OCI-LY1 (cell line): ENCODE data around the gene GTF3C1.

ENCODE experiments used
- H2AFZ ChIP-seq: fragments of 200-600 bp; sonication (generic), shearing (Covaris generic); 2 replicates; pipeline ENCODE4 v1.6.0; 2014; ENCODE audit warnings: antibody characterized with exemption, mild to moderate bottlenecking, low read length
- H3F3A ChIP-seq: fragments of 200-600 bp; sonication (generic), shearing (Covaris generic); 2 replicates; pipeline ENCODE4 v1.6.0; 2014; ENCODE audit warnings: mild to moderate bottlenecking, antibody characterized with exemption, low read length, moderate library complexity; ENCODE audit not compliant: insufficient read depth
- H3K27ac ChIP-seq: fragments of 200-600 bp; sonication (generic); 2 replicates; pipeline ENCODE4 v1.5.1; 2014; ENCODE audit warnings: low read length, mixed run types, mild to moderate bottlenecking, low read depth; ENCODE audit not compliant: poor library complexity, severe bottlenecking
- H3K27me3 ChIP-seq: fragments of 200-600 bp; sonication (generic); 2 replicates; pipeline ENCODE4 v1.6.0; 2014; ENCODE audit warnings: antibody characterized with exemption, mild to moderate bottlenecking, low read length, moderate library complexity; ENCODE audit not compliant: insufficient read depth
- H3K36me3 ChIP-seq: fragments of 200-600 bp; sonication (generic); 2 replicates; pipeline ENCODE4 v1.6.1; 2014; ENCODE audit warnings: mild to moderate bottlenecking, antibody characterized with exemption, low read length, moderate library complexity, mixed read lengths; ENCODE audit not compliant: insufficient read depth
- H3K4me1 ChIP-seq: fragments of 200-600 bp; sonication (generic); 2 replicates; pipeline ENCODE4 v1.5.1; 2014; ENCODE audit warnings: mild to moderate bottlenecking, low read length, moderate library complexity; ENCODE audit not compliant: insufficient read depth, severe bottlenecking
- H3K4me2 ChIP-seq: fragments of 200-600 bp; sonication (generic), shearing (Covaris generic); 2 replicates; pipeline ENCODE4 v1.6.1; 2014; ENCODE audit warnings: low read length
- H3K4me3 ChIP-seq: fragments of 200-600 bp; sonication (generic); 2 replicates; pipeline ENCODE4 v1.5.1; 2014; ENCODE audit warnings: low read length, low read depth, mild to moderate bottlenecking, mixed read lengths; ENCODE audit not compliant: poor library complexity, severe bottlenecking
- H3K79me2 ChIP-seq: fragments of 200-600 bp; shearing (Covaris generic); 2 replicates; pipeline ENCODE4 v1.6.1; 2016; ENCODE audit warnings: mixed run types, low read length, mixed read lengths; ENCODE audit not compliant: insufficient read depth
- H3K9ac ChIP-seq: fragments of 200-600 bp; sonication (generic), shearing (Covaris generic); 2 replicates; pipeline ENCODE4 v1.6.1; 2014; ENCODE audit warnings: mild to moderate bottlenecking, low read length, mixed read lengths
- H3K9me2 ChIP-seq: fragments of 200-600 bp; sonication (generic), shearing (Covaris generic); 2 replicates; pipeline ENCODE4 v1.6.1; 2014; ENCODE audit warnings: low read depth, mild to moderate bottlenecking, low read length, mixed read lengths
- H3K9me3 ChIP-seq: fragments of 200-600 bp; shearing (Covaris generic); 2 replicates; pipeline ENCODE4 v1.6.1; 2014; ENCODE audit warnings: low read length, mixed read lengths
- H4K20me1 ChIP-seq: fragments of 200-600 bp; sonication (generic), shearing (Covaris generic); 2 replicates; pipeline ENCODE4 v1.6.0; 2016; ENCODE audit warnings: mild to moderate bottlenecking, low read length; ENCODE audit not compliant: insufficient read depth
- CTCF ChIP-seq: fragments of 200-600 bp; sonication (generic), shearing (Covaris generic); IDR thresholded peaks from 2 replicates; pipeline ENCODE4 v1.5.1; 2017; ENCODE audit warnings: mild to moderate bottlenecking, antibody characterized with exemption, low read length, moderate library complexity, mixed read lengths
- EZH2 ChIP-seq: fragments of 200-600 bp; sonication (generic), shearing (Covaris generic); IDR thresholded peaks from 2 replicates; pipeline ENCODE4 v1.8.0; 2017; ENCODE audit warnings: borderline replicate concordance, mixed run types, mild to moderate bottlenecking, antibody characterized with exemption, low read length, moderate library complexity, mixed read lengths

GTF3C1 gene

GRCh38 chr16:27452569-27453493, 96.9 kb downstream of the GTF3C1 start:
- no peak overlapping the region for H2AFZ ChIP-seq

GRCh38 chr16:27450196-27450549, 99.5 kb downstream of the GTF3C1 start:
- no peaks in the 10 kb centered on the region for H3K9me2 ChIP-seq
- TF ChIP-seq CTCF = no peak
- no peak for TF ChIP-seq EZH2
- no peaks in the 10 kb centered on the region for H3K36me3 ChIP-seq
- no peaks in the 10 kb centered on the region; the same call in 1 of the 2 replicates for H3K27me3 ChIP-seq
- no peak overlapping the region for H2AFZ ChIP-seq
- H3K9ac ChIP-seq = no peak overlapping the region
- no peak overlapping the region for H3K4me3 ChIP-seq
- no peaks in the 10 kb centered on the region for H3K79me2 ChIP-seq
- no peaks in the 10 kb centered on the region for H3F3A ChIP-seq
- H3K9me3 ChIP-seq = peaks cover under 1% of the 10 kb centered on the region; the same call in 1 of the 2 replicates
- peaks cover 16% of the 10 kb centered on the region for H3K4me1 ChIP-seq
- no peaks in the 10 kb centered on the region for H4K20me1 ChIP-seq
- H3K27ac ChIP-seq = no peak overlapping the region
- no peak overlapping the region for H3K4me2 ChIP-seq

More at GRCh38 chr16:27452569-27453493, 96.9 kb downstream of the GTF3C1 start:
- no peak overlapping the region for H3K4me2 ChIP-seq
- H4K20me1 ChIP-seq = no peaks in the 10 kb centered on the region
- no peaks in the 10 kb centered on the region for H3K9me3 ChIP-seq
- H3K79me2 ChIP-seq = no peaks in the 10 kb centered on the region
- H3K27me3 ChIP-seq = no peaks in the 10 kb centered on the region; the same call in 1 of the 2 replicates
- H3K9ac ChIP-seq = no peak overlapping the region
- no peaks in the 10 kb centered on the region for H3K36me3 ChIP-seq
- H3K9me2 ChIP-seq = no peaks in the 10 kb centered on the region
- no peaks in the 10 kb centered on the region for H3F3A ChIP-seq
- TF ChIP-seq EZH2 (no peak), CTCF (no peak)
- peaks cover 16% of the 10 kb centered on the region for H3K4me1 ChIP-seq
- no peak overlapping the region for H3K4me3 ChIP-seq
- H3K27ac ChIP-seq = no peak overlapping the region

GRCh38 chr16:27449434-27450195, 100.1 kb downstream of the GTF3C1 start:
- no peaks in the 10 kb centered on the region for H3F3A ChIP-seq
- TF ChIP-seq CTCF (no peak), EZH2 (no peak)
- H3K36me3 ChIP-seq = no peaks in the 10 kb centered on the region
- no peak overlapping the region for H3K4me2 ChIP-seq
- H3K9ac ChIP-seq = no peak overlapping the region
- H3K4me1 ChIP-seq = peaks cover 16% of the 10 kb centered on the region
- no peaks in the 10 kb centered on the region for H3K9me2 ChIP-seq
- H3K79me2 ChIP-seq = no peaks in the 10 kb centered on the region
- H3K27ac ChIP-seq = no peak overlapping the region
- peaks cover 6% of the 10 kb centered on the region for H3K9me3 ChIP-seq
- no peaks in the 10 kb centered on the region for H4K20me1 ChIP-seq
- H3K4me3 ChIP-seq = no peak overlapping the region
- no peak overlapping the region for H2AFZ ChIP-seq
- H3K27me3 ChIP-seq = no peaks in the 10 kb centered on the region; the same call in 1 of the 2 replicates
